Tibial nerve (tissue), 4 donors: Measurements from ENCODE around the gene DGLUCY. TPM values are rescaled to one million over a fixed set of nuclear protein-coding genes. Genes with fewer than 3 reads are reported as not detected.

Experiments
- DNase-seq, 2 donors: peaks; one replicate each; pipeline ENCODE4 v3.0.0-alpha.2; 2019; ENCODE audit warnings: low spot score in 2 of 2
- H3K27ac ChIP-seq, 4 donors: fragments of 200-600 bp; sonication (generic) in 3 of 4; one replicate each; pipeline ENCODE4 v1.5.1; 2017 to 2019; ENCODE audit warnings: mild to moderate bottlenecking in 1 of 4
- H3K27me3 ChIP-seq, 2 donors: fragments of 200-600 bp; sonication (generic) in 1 of 2; one replicate each; pipeline versions ENCODE4 v1.5.1 to v1.6.0; 2017 to 2019
- H3K36me3 ChIP-seq, 3 donors: fragments of 200-600 bp; sonication (generic); one replicate each; pipeline ENCODE4 v1.5.1; 2018 to 2019
- H3K4me1 ChIP-seq, 4 donors: fragments of 200-600 bp; sonication (generic) in 3 of 4; one replicate each; pipeline ENCODE4 v1.5.1; 2017 to 2019
- H3K4me3 ChIP-seq, 4 donors: fragments of 200-600 bp; sonication (generic) in 3 of 4; one replicate each; pipeline ENCODE4 v1.5.1; 2017 to 2019; ENCODE audit warnings: mild to moderate bottlenecking in 1 of 4, moderate library complexity in 1 of 4
- H3K9me3 ChIP-seq, 4 donors: fragments of 200-600 bp; sonication (generic) in 3 of 4; one replicate each; pipeline ENCODE4 v1.5.1; 2017 to 2019
- EP300 ChIP-seq, 2 donors: sonication (generic); formaldehyde crosslinking; IDR thresholded peaks; one replicate each; pipeline ENCODE4 v1.6.1; 2017; ENCODE audit warnings: antibody characterized with exemption in 2 of 2, mild to moderate bottlenecking in 1 of 2
- POLR2A ChIP-seq, 2 donors: fragments of 450-650 bp; IDR thresholded peaks; one replicate each; pipeline ENCODE4 v1.6.1; 2017; ENCODE audit warnings: antibody characterized with exemption in 2 of 2, mild to moderate bottlenecking in 2 of 2, moderate library complexity in 2 of 2
- WGBS, 2 donors: methylation state at CpG; one replicate each; pipeline ENCODE4 v1.1.5; 2018; 5-methylcytosine and 5-hydroxymethylcytosine counted together
- total RNA-seq, 4 donors: library from RNA; depleted of rRNA; stranded (reverse); fragments of >200 nt; gene quantifications; one replicate each; pipeline ENCODE4 v1.1.0, GENCODE V29; 2016
- TF ChIP-seq, protein P1 (sequence below), 5 experiments: fragments of 200-600 bp in 3 of 5; fragments of 450-650 bp in 2 of 5; sonication (generic) in 3 of 5; IDR thresholded peaks; one replicate each; pipeline ENCODE4 v1.5.1; 2016 to 2019; ENCODE audit warnings: antibody characterized with exemption in 5 of 5, mild to moderate bottlenecking in 3 of 5, moderate library complexity in 2 of 5

DGLUCY gene
- total RNA-seq, 4 donors from 2014 or later, result 41.6 to 55.5 (median 46.5) TPM

DNA sequence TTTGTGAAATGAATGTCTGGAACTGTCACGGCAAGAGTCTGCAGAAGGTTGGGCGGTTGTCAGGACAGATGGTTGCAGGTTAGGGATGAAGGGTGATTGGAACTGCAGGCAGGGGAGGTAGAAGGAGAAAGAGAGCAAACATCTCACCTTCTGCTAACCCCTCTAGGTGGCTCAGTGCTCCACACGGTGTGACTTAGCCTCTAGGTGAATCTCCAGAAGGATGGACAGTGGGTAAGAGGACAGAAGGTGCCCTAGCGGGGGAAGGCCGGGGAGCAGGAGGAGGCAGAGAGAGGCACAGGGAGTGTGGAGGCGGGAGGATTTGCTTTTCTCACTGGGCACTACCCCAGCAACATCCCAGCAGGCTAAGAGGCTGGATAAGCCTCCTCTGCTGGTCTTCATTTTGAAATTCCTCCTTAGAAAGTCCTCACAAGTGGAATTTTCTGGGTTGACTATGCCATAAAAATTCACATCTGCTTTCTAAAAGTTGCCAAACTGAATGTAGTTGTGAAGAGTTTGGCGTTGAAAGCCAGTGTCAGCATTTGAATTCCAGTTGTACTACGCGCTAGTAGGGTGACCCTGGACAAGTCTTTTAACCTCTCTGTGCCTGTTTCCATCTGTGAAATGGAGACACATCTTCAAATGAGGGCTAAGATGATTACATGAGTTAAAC is 141.3 kb downstream of the DGLUCY start:
- H3K27ac ChIP-seq, result no peak overlapping the region
- H3K4me3 ChIP-seq, result no peak overlapping the region
- DNase-seq, result no peak
- WGBS, 2 donors, result 62 to 75% methylated on average over 9 of the region's 9 CpGs
- peaks cover 0 to 49% of the 10 kb centered on the region in 2 donors for H3K27me3 ChIP-seq
- no peaks in the 10 kb centered on the region for H3K9me3 ChIP-seq
- TF ChIP-seq, protein P1, sequence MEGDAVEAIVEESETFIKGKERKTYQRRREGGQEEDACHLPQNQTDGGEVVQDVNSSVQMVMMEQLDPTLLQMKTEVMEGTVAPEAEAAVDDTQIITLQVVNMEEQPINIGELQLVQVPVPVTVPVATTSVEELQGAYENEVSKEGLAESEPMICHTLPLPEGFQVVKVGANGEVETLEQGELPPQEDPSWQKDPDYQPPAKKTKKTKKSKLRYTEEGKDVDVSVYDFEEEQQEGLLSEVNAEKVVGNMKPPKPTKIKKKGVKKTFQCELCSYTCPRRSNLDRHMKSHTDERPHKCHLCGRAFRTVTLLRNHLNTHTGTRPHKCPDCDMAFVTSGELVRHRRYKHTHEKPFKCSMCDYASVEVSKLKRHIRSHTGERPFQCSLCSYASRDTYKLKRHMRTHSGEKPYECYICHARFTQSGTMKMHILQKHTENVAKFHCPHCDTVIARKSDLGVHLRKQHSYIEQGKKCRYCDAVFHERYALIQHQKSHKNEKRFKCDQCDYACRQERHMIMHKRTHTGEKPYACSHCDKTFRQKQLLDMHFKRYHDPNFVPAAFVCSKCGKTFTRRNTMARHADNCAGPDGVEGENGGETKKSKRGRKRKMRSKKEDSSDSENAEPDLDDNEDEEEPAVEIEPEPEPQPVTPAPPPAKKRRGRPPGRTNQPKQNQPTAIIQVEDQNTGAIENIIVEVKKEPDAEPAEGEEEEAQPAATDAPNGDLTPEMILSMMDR (IDR thresholded peaks at IDR 0.05), result no peak
- TF ChIP-seq EP300 (IDR thresholded peaks at IDR 0.05), result no peak
- no peak for TF ChIP-seq POLR2A (IDR thresholded peaks at IDR 0.05)
- H3K4me1 ChIP-seq, result peaks cover 0 to 16% (median 9%) of the 10 kb centered on the region in 4 donors
- no peaks in the 10 kb centered on the region for H3K36me3 ChIP-seq

DNA sequence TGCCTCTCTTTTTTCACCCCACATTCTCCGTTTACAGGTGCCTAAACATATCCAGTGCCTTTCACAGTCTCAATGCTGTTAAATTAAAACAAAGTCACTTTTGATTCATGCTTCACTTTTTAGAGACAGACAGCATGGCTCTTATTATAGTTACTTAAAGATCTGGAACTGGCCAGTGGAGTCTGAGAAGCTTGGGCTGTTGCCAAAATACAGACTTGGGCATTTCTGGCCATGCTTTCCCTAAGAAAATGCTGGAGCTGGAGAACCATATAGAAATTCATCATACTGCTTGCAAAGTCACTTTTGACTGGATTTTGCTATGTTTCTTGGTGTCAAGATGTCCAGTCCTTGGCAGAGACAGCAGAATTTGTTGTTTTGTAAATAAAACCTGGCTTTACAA is 142.8 kb downstream of the DGLUCY start:
- no peaks in the 10 kb centered on the region for H3K36me3 ChIP-seq
- DNase-seq, result no peak
- peaks cover 0 to 13% (median 9%) of the 10 kb centered on the region in 4 donors for H3K4me1 ChIP-seq
- no peaks in the 10 kb centered on the region for H3K9me3 ChIP-seq
- TF ChIP-seq, protein P1 (IDR thresholded peaks at IDR 0.05), result no peak
- no peak for TF ChIP-seq EP300 (IDR thresholded peaks at IDR 0.05)
- no peak for TF ChIP-seq POLR2A (IDR thresholded peaks at IDR 0.05)
- peaks cover 0 to 48% of the 10 kb centered on the region in 2 donors for H3K27me3 ChIP-seq
- no peak overlapping the region for H3K4me3 ChIP-seq
- WGBS, 2 donors, result 33 to 44% methylated on average over 1 of the region's 1 CpG
- no peak overlapping the region for H3K27ac ChIP-seq

DNA sequence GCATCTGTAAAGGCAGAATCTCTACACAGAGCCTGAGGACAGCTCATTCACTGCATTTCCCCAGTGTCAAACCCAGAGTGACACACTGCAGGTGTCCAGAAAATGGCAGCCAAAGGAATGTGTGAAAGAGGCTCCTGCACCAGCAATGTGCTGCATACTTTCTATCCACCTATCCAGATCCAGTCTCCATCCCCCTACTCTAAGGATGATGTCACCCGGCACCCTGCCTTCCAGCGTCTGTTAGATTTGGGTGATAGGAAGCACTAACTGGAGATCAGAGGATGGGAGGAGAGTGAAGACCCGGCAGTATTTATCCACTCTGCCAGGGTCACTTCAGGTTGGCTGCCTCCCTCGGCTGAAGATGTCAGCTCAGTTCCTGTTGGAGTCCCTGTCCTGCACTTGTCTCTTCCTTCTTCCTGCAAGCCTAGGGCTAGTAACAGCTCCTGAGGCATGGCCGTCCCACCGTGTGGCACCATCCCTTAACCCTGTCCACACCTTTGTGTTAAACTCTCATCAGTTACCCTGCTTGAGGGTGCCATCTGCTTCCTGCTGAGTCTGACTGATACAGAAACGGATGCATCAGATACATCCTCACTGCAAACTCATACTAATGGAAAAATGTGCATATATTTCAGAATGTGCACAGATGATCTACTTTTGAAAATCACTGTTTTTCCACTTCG is 143.6 kb downstream of the DGLUCY start:
- Histone ChIP-seq H3K4me1 (peaks cover 0 to 13% (median 9%) of the 10 kb centered on the region in 4 donors), H3K9me3 (no peaks in the 10 kb centered on the region), H3K4me3 (no peak overlapping the region), H3K36me3 (no peaks in the 10 kb centered on the region), H3K27ac (no peak overlapping the region), H3K27me3 (peaks cover 0 to 44% of the 10 kb centered on the region in 2 donors)
- WGBS, 2 donors, result 46% methylated on average over 8 of the region's 8 CpGs
- TF ChIP-seq POLR2A (IDR thresholded peaks at IDR 0.05) (no peak), EP300 (IDR thresholded peaks at IDR 0.05) (no peak)
- TF ChIP-seq, protein P1 (IDR thresholded peaks at IDR 0.05), result no peak
- no peak for DNase-seq

DNA sequence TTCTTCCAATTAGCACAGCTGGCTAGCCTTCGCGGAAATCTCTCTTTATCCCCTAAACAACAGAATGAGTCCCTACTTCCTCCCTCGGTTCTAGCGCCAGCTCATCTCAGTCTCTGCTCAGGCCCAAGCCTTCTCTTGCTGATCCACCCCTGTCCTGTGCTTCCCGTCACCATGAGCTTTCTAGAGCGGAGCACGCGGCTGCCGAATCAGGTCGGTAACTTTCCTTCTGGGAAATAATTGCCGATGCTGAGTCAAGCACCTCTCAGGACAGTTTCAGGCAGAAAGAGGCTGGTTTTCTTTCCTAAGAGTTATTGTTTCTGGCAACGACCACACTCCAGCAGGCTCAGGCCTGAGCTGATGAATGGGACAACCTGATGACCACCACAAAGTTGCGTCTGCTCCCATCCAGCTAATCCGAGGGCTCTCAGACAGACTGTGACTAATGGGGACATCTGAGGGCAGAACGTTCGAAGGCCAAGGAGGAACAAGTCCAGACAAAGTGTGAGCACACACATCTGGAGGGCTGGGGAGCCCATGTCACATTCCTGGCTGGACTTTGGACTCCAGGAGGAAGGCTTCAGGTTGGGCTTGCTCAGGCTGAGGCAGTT is 144.2 kb downstream of the DGLUCY start:
- TF ChIP-seq POLR2A (IDR thresholded peaks at IDR 0.05), result no peak
- no peak for TF ChIP-seq EP300 (IDR thresholded peaks at IDR 0.05)
- TF ChIP-seq, protein P1 (IDR thresholded peaks at IDR 0.05), result no peak
- Histone ChIP-seq H3K4me1 (peaks cover 0 to 7% (median 4%) of the 10 kb centered on the region in 4 donors), H3K9me3 (no peaks in the 10 kb centered on the region), H3K4me3 (no peak overlapping the region), H3K27ac (no peak overlapping the region), H3K27me3 (peaks cover 0 to 44% of the 10 kb centered on the region in 2 donors), H3K36me3 (no peaks in the 10 kb centered on the region)
- DNase-seq, result no peak
- 60 to 71% methylated on average over 16 of the region's 16 CpGs for WGBS, 2 donors

DNA sequence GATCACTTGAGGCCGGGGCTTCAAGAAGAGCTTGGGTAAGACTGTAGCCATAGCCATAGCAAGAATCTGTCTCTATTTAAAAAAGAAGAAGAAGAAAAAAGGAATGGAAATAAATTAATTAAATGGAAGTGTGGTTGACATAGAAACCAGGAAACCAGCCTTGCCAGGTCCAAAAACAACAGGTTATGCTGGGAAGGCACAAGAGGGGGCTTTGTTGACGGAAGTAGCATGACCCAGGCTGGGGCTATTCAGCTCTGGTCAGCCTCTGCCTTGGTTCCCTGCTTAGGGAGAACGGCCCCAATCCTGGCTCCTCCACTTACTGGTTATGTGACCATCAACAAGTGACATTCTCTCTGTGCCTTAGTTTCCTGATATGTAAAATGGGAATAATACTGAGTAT is 145.0 kb downstream of the DGLUCY start:
- H3K27me3 ChIP-seq, result peaks cover 0 to 47% of the 10 kb centered on the region in 2 donors
- H3K36me3 ChIP-seq, result no peaks in the 10 kb centered on the region
- WGBS, 2 donors, result 66 to 92% methylated on average over 3 of the region's 3 CpGs
- DNase-seq, result no peak
- H3K4me3 ChIP-seq, result no peak overlapping the region
- no peak overlapping the region for H3K27ac ChIP-seq
- H3K9me3 ChIP-seq, result no peaks in the 10 kb centered on the region
- H3K4me1 ChIP-seq, result peaks cover 0 to 7% (median under 1%) of the 10 kb centered on the region in 4 donors
- TF ChIP-seq, protein P1 (IDR thresholded peaks at IDR 0.05), result no peak
- TF ChIP-seq EP300 (IDR thresholded peaks at IDR 0.05) (no peak), POLR2A (IDR thresholded peaks at IDR 0.05) (no peak)
